IMR-90 (cell line): ENCODE results near the gene WDR70. TPM values are rescaled to one million over a fixed set of nuclear protein-coding genes. Genes with fewer than 3 reads are reported as not detected.
"Not testable (repeated sequence)": the region's sequence is repeated elsewhere in the genome, so short reads cannot be mapped to it uniquely, and the experiment has no call there.

Experiments used
- ATAC-seq: fragments of 200-7000 bp; cut with Tn5 transposase; 2 replicates; pipeline ENCODE4 v1.9.1; 2020; ENCODE audit warnings: low read depth, mild to moderate bottlenecking, moderate library complexity
- BruUV-seq: library from RNA; stranded (reverse); fragments of 400-500 nt; replicated peaks from 2 replicates; lab custom pipeline; 2021; lab: Mats Ljungman, UMichigan
- CTCF ChIA-PET: fragments of 300-600 bp; formaldehyde crosslinking; extraction: SDS; loops from one replicate; lab custom pipeline; 2021; ENCODE audit warnings: antibody characterized with exemption; lab: Yijun Ruan, JAX
- POLR2A ChIA-PET: fragments of 300-600 bp; sonication (Branson Sonifier 250); formaldehyde crosslinking; loops from one replicate; lab custom pipeline; 2022; ENCODE audit warnings: antibody characterized with exemption; ENCODE audit not compliant: unreplicated experiment; lab: Charles Lee
- DNase-seq: peaks from one replicate; pipeline ENCODE4 v3.0.0; 2013
- H2AFZ ChIP-seq: replicated peaks from 2 replicates; pipeline ENCODE3; 2013; ENCODE audit warnings: low read length, mild to moderate bottlenecking; ENCODE audit not compliant: poor library complexity
- H2AK5ac ChIP-seq: 2 replicates; pipeline ENCODE4 v1.6.1; 2013; ENCODE audit warnings: low read depth, low read length, inconsistent platforms
- H2AK9ac ChIP-seq: replicated peaks from 2 replicates; pipeline ENCODE3; 2013; ENCODE audit warnings: mild to moderate bottlenecking, low read depth, low read length, moderate library complexity; ENCODE audit not compliant: poor library complexity
- H2BK120ac ChIP-seq: 2 replicates; pipeline ENCODE4 v1.6.1; 2013; ENCODE audit warnings: low read depth, low read length, inconsistent platforms
- H2BK15ac ChIP-seq: 3 replicates; pipeline ENCODE4 v1.6.1; 2013; ENCODE audit warnings: low read depth, low read length, inconsistent platforms
- H2BK20ac ChIP-seq: 2 replicates; pipeline ENCODE4 v1.6.1; 2013; ENCODE audit warnings: low read depth, mild to moderate bottlenecking, inconsistent platforms, low read length, moderate library complexity
- H2BK5ac ChIP-seq: 2 replicates; pipeline ENCODE4 v1.6.1; 2013; ENCODE audit warnings: mild to moderate bottlenecking, low read depth, low read length, inconsistent platforms; ENCODE audit not compliant: poor library complexity, severe bottlenecking
- H3K14ac ChIP-seq: replicated peaks from 2 replicates; pipeline ENCODE4 v1.6.1; 2013; ENCODE audit warnings: low read depth, low read length, inconsistent platforms
- H3K18ac ChIP-seq: 2 replicates; pipeline ENCODE4 v1.6.1; 2013; ENCODE audit warnings: low read depth, low read length, control low read depth
- H3K23ac ChIP-seq: 2 replicates; pipeline ENCODE4 v1.6.1; 2013; ENCODE audit warnings: low read depth, low read length, inconsistent platforms
- H3K27ac ChIP-seq: 2 replicates; pipeline ENCODE4 v1.5.1; 2013; ENCODE audit warnings: mild to moderate bottlenecking, control low read depth, low read length; ENCODE audit not compliant: insufficient read depth
- H3K27me3 ChIP-seq: 2 replicates; pipeline ENCODE4 v1.6.1; 2013; ENCODE audit warnings: low read length; ENCODE audit not compliant: control insufficient read depth, insufficient read depth
- H3K36me3 ChIP-seq: 2 replicates; pipeline ENCODE4 v1.6.1; 2013; ENCODE audit warnings: low read length, mixed read lengths; ENCODE audit not compliant: control insufficient read depth, insufficient read depth
- H3K4ac ChIP-seq: 2 replicates; pipeline ENCODE4 v1.6.1; 2013; ENCODE audit warnings: low read depth, low read length, inconsistent platforms
- H3K4me1 ChIP-seq: 2 replicates; pipeline ENCODE4 v1.6.1; 2013; ENCODE audit warnings: low read length, mixed read lengths; ENCODE audit not compliant: control insufficient read depth, insufficient read depth
- H3K4me2 ChIP-seq: 2 replicates; pipeline ENCODE4 v1.6.1; 2013; ENCODE audit warnings: low read depth, mild to moderate bottlenecking, control low read depth, low read length, moderate library complexity
- H3K4me3 ChIP-seq: 2 replicates; pipeline ENCODE4 v1.5.1; 2013; ENCODE audit warnings: low read depth, mild to moderate bottlenecking, control low read depth, low read length, moderate library complexity; ENCODE audit not compliant: insufficient read depth
- H3K56ac ChIP-seq: 2 replicates; pipeline ENCODE4 v1.6.1; 2013; ENCODE audit warnings: low read length, inconsistent platforms; ENCODE audit not compliant: insufficient read depth; ENCODE audit errors: extremely low read depth
- H3K79me1 ChIP-seq, 2 experiments: 2 replicates each; pipeline ENCODE4 v1.6.1; 2013; ENCODE audit warnings: low read length in 2 of 2, inconsistent platforms in 1 of 2, low read depth in 1 of 2
- H3K9ac ChIP-seq: 2 replicates; pipeline ENCODE4 v1.6.1; 2013; ENCODE audit warnings: low read depth, low read length, control low read depth
- H3K9me1 ChIP-seq: 2 replicates; pipeline ENCODE4 v1.6.1; 2013; ENCODE audit warnings: low read length, inconsistent platforms; ENCODE audit not compliant: insufficient read depth
- H3K9me3 ChIP-seq: 2 replicates; pipeline ENCODE4 v1.6.1; 2013; ENCODE audit warnings: low read length; ENCODE audit not compliant: control insufficient read depth, insufficient read depth
- H4K20me1 ChIP-seq: 2 replicates; pipeline ENCODE4 v1.6.1; 2013; ENCODE audit warnings: low read length, inconsistent platforms; ENCODE audit not compliant: insufficient read depth
- H4K5ac ChIP-seq: 2 replicates; pipeline ENCODE4 v1.6.1; 2013; ENCODE audit warnings: mild to moderate bottlenecking, low read depth, low read length, control low read depth
- H4K8ac ChIP-seq, 2 experiments: 2 replicates each; pipeline ENCODE4 v1.6.1; 2013; ENCODE audit warnings: low read depth in 2 of 2, low read length in 2 of 2, control low read depth in 1 of 2, inconsistent platforms in 1 of 2
- H4K91ac ChIP-seq: 2 replicates; pipeline ENCODE4 v1.6.1; 2013; ENCODE audit warnings: low read depth, low read length, inconsistent platforms; ENCODE audit not compliant: insufficient read depth
- WGBS, 2 experiments: methylation state at CpG; one replicate each; pipeline versions ENCODE4 v1.1.5 to v1.1.7; 2013; ENCODE audit warnings: missing lambda C conversion rate in 2 of 2; ENCODE audit not compliant: insufficient read length in 1 of 2; ENCODE audit errors: extremely low coverage in 2 of 2; 5-methylcytosine and 5-hydroxymethylcytosine counted together
- dilution Hi-C: fragments of 300-500 bp; cut with HindIII; formaldehyde crosslinking; loops from one replicate; pipeline ENCODE4 v1.14.3; 2018; ENCODE audit warnings: low sequenced_read_pairs; ENCODE audit not compliant: unreplicated experiment
- in situ Hi-C: fragments of 300-500 bp; cut with MboI; formaldehyde crosslinking; loops from 3 replicates; pipeline ENCODE4 v1.14.3; 2019; ENCODE audit warnings: low sequenced_read_pairs, inconsistent platforms, mixed read lengths
- intact Hi-C: fragments of 100-400 bp; cut with micrococcal nuclease; formaldehyde crosslinking; loops from 2 replicates; pipeline ENCODE4 v1.10.0; 2022
- polyA plus RNA-seq, 3 experiments: library from polyadenylated mRNA; depleted of rRNA; stranded (reverse); fragments of >200 nt; gene quantifications; 2 replicates each; pipeline ENCODE4 v1.2.3, GENCODE V29; 2012; ENCODE audit warnings: low replicate concordance in 1 of 3
- total RNA-seq: library from RNA; depleted of rRNA; stranded (reverse); fragments of >200 nt; gene quantifications from 2 replicates; pipeline ENCODE4 v1.2.3, GENCODE V29; 2012

Gene WDR70
- total and polyA plus RNA-seq, 2 of the 4 experiments (the other 2 are of a cell fraction) = 16.7 to 29.9 TPM

DNA sequence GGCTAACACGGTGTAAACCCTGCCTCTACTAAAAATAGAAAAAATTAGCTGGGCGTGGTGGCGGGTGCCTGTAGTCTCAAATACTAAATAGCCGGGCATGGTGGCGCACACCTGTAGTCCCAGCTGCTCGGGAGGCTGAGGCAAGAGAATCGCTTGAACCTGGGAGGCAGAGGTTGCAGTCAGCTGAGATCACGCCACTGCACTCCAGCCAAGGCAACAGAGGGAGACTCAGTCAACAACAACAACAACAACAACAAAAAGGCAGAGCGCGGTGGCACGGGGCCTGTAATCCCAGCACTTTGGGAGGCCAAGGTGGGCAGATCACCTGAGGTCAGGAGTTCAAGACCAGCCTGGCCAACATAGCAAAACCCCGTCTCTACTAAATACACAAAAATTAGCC is 1.1 kb upstream of the WDR70 start:
- H3K4me2 ChIP-seq, in situ Hi-C loops, H4K5ac ChIP-seq, H2BK120ac ChIP-seq, H3K56ac ChIP-seq, H3K36me3 ChIP-seq, H2AFZ ChIP-seq, H3K4ac ChIP-seq, H3K14ac ChIP-seq, H2AK9ac ChIP-seq, POLR2A ChIA-PET, H3K9me3 ChIP-seq, CTCF ChIA-PET, H3K23ac ChIP-seq, H2BK15ac ChIP-seq, H2BK5ac ChIP-seq, ATAC-seq, H3K4me3 ChIP-seq, H3K18ac ChIP-seq, intact Hi-C loops, H3K27me3 ChIP-seq, H3K27ac ChIP-seq, H3K79me1 ChIP-seq, BruUV-seq, H3K9ac ChIP-seq, H3K9me1 ChIP-seq, DNase-seq, H2AK5ac ChIP-seq, dilution Hi-C loops, H4K8ac ChIP-seq, H4K20me1 ChIP-seq, H3K4me1 ChIP-seq, H4K91ac ChIP-seq, H2BK20ac ChIP-seq: not testable (repeated sequence)
- 82% methylated on average over 4 of the region's 12 CpGs; no CpG with 5 or more reads in 1 of the 2 experiments for WGBS, 2 experiments
